ENCODE results near the gene METTL9.

Gene METTL9

DNA sequence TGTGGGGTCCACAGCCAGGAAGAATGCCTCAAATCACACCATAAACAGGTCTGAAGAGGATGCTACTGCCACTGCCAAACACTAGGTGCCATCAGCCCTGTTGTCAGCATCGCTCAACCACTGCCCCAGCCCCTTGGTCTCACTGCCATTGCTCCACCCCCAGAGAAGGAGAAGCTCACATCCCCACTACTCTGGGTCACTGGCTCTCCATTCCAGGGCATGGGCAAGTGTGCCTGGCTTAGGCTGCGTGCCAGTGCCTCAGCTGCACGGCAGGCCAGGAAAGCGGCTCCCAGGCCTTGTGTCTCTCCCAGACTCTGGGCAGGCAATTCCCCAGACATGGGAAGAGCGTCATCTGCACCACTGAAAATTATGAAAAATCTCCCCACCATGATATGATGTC, 54.2 kb downstream of the METTL9 start:
- H3K27ac ChIP-seq = no peak overlapping the region
- peaks cover 0 to 8% (median 2%) of the 10 kb centered on the region in 3 donors for H3K36me3 ChIP-seq
- TF ChIP-seq, protein P1, sequence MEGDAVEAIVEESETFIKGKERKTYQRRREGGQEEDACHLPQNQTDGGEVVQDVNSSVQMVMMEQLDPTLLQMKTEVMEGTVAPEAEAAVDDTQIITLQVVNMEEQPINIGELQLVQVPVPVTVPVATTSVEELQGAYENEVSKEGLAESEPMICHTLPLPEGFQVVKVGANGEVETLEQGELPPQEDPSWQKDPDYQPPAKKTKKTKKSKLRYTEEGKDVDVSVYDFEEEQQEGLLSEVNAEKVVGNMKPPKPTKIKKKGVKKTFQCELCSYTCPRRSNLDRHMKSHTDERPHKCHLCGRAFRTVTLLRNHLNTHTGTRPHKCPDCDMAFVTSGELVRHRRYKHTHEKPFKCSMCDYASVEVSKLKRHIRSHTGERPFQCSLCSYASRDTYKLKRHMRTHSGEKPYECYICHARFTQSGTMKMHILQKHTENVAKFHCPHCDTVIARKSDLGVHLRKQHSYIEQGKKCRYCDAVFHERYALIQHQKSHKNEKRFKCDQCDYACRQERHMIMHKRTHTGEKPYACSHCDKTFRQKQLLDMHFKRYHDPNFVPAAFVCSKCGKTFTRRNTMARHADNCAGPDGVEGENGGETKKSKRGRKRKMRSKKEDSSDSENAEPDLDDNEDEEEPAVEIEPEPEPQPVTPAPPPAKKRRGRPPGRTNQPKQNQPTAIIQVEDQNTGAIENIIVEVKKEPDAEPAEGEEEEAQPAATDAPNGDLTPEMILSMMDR (IDR thresholded peaks at IDR 0.05) = no peak
- no peaks in the 10 kb centered on the region for H3K4me1 ChIP-seq
- H3K27me3 ChIP-seq = no peaks in the 10 kb centered on the region
- no peak for DNase-seq
- intact Hi-C loops (cut with DNase I; ENCODE audit: low total_unique reads) = no loop called here
- H3K4me3 ChIP-seq = no peak overlapping the region
- no peaks in the 10 kb centered on the region for H3K9me3 ChIP-seq

DNA sequence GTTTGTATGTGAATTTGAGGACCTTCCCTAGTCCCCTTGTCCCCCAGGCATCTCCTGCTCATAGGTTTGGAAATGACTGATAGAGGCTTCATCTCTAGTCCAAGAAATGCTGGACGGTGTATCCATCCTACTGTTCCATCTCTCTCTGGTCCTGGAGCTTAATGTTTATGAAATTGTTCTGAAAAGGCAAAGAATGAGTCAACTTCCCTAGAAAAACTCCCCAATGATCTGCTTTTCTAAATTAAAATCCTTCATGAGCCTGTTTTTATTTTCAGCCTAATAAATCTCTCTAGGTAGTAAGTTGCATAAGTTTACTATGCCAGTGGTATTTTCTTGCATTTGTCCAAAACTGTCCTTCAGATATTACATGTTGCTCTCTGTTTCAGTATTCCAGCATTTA, 55.1 kb downstream of the METTL9 start:
- TF ChIP-seq, protein P1 (IDR thresholded peaks at IDR 0.05) = no peak
- H3K27me3 ChIP-seq = no peaks in the 10 kb centered on the region
- intact Hi-C loops (cut with DNase I; ENCODE audit: low total_unique reads) = no loop called here
- H3K4me3 ChIP-seq = no peak overlapping the region
- H3K36me3 ChIP-seq = peaks cover 0 to 8% (median 2%) of the 10 kb centered on the region in 3 donors
- DNase-seq = no peak
- H3K4me1 ChIP-seq = no peaks in the 10 kb centered on the region
- no peaks in the 10 kb centered on the region for H3K9me3 ChIP-seq
- no peak overlapping the region for H3K27ac ChIP-seq

DNA sequence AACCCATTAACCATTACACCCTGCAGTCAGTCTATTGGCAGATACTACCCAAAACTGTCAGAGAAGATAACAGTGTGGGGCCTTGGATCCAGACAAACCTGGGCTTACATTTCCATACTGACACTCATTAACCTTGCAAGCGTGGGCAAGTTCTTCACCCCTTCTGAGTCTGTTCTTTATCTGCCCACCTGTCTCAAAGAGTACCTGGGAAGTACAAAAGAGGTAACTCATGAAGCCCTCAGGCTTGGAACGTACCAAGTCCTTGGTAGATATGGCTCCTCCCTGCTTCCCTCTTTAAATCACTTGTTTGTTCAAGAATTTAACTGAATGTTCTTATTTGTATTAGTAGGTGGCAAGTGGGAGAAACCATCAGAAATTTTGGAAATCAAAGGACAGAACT, 55.5 kb downstream of the METTL9 start:
- Histone ChIP-seq H3K27ac (no peak overlapping the region), H3K4me1 (no peaks in the 10 kb centered on the region), H3K4me3 (no peak overlapping the region), H3K9me3 (no peaks in the 10 kb centered on the region), H3K27me3 (no peaks in the 10 kb centered on the region), H3K36me3 (peaks cover 0 to 8% (median 2%) of the 10 kb centered on the region in 3 donors)
- TF ChIP-seq, protein P1 (IDR thresholded peaks at IDR 0.05) = no peak
- DNase-seq = no peak
- intact Hi-C loops (cut with DNase I; ENCODE audit: low total_unique reads) = loop anchor here (5.0 kb wide), 1 partner anchor 52 kb away; no protein-coding TSS in a partner anchor

DNA sequence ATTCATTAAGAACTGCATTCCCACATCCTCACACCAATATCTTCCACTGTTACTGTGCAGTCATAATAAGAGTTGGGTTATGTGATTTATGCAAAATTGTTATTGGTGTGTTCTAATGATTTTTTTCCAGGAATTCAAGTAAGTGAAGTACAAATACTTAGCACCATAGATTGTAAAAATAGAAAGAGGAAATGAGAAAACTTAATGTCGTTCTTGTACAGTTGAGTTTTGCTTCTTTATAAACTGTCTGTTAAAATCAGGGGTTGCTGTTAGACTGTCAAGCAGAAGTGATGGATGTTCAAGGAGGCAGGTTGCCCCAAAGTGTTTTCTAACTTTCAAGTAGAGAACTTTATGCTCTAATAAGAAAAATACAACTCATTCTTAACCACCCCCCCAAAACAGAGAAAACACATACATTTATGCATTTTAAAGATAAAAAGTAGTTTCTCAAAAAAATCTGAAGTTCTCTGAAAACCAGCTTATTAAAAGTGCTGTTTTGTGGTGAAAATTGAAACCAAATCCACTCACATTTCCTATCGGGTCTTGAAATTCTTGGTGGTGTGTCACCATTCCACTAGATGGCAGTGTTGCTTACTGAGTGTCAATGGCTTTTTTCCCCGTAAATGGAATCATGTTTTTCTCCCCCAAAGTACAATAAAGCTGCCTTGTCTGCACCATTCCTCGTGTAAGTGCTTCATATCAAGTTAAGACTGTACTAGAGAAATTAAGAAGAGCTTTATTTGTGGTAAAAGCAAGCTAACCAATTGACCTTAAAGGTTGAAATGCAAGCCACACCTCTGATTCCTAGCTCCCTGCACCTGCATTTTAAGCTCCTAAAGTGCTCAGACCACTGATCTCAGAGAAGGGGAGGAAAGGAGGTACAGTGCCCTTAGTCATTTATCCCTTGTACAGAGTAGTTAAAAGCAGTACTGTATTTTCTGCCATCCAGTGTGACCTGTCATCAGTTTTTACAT, 57.7 kb downstream of the METTL9 start:
- TF ChIP-seq, protein P1 (IDR thresholded peaks at IDR 0.05) = peak; percentile 59 to 80
- Histone ChIP-seq H3K4me1 (no peaks in the 10 kb centered on the region), H3K4me3 (no peak overlapping the region), H3K36me3 (peaks cover 0 to 8% (median 2%) of the 10 kb centered on the region in 3 donors), H3K27me3 (no peaks in the 10 kb centered on the region), H3K9me3 (no peaks in the 10 kb centered on the region), H3K27ac (no peak overlapping the region)
- intact Hi-C loops (cut with DNase I; ENCODE audit: low total_unique reads) = loop anchor here (5.0 kb wide), 1 partner anchor 50 kb away; no protein-coding TSS in a partner anchor
- DNase-seq = no peak

DNA sequence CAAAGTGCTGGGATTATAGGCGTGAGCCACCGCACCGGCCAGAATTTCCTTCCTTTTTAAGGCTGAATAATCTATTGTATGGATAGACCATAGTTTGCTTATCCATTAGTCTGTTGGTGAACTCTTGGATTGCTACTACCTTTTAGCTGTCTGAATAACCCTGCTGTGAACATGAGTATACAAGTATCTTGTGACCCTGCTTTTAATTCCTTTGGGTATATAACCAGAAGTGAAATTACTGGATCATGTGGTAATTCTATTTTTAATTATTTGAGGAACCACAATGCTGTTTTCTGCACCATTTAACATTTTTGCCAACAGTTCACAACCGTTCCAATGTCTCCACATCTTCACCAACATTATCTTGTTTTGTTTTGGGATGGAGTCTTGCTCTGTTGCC, 59.7 kb downstream of the METTL9 start:
- intact Hi-C loops (cut with DNase I; ENCODE audit: low total_unique reads) = loop anchor here (5.0 kb wide), 1 partner anchor 48 kb away; no protein-coding TSS in a partner anchor
- TF ChIP-seq, protein P1 (IDR thresholded peaks at IDR 0.05) = no peak
- DNase-seq = no peak
- Histone ChIP-seq H3K27me3 (peaks cover 2 to 6% of the 10 kb centered on the region in 2 donors), H3K27ac (no peak overlapping the region), H3K4me1 (peaks cover 0 to 5% (median 4%) of the 10 kb centered on the region in 4 donors), H3K36me3 (peaks cover 0 to 8% (median 2%) of the 10 kb centered on the region in 3 donors), H3K9me3 (no peaks in the 10 kb centered on the region), H3K4me3 (no peak overlapping the region)

Data from tibial artery (tissue), 4 donors.